Heart right ventricle (tissue), 16 donors: ENCODE data around the gene CALML5. TPM values are rescaled to one million over a fixed set of nuclear protein-coding genes. Genes with fewer than 3 reads are reported as not detected.

Source experiments
- ATAC-seq, 8 donors: fragments of 200-7000 bp; cut with Tn5 transposase; one replicate each; pipeline ENCODE4 v1.9.1; 2020; ENCODE audit warnings: mild to moderate bottlenecking in 8 of 8, moderate library complexity in 8 of 8, moderate number of reproducible peaks in 1 of 8
- DNase-seq, 2 donors: peaks; one replicate each; pipeline ENCODE4 v3.0.0-alpha.2; 2020
- H3K27ac ChIP-seq, 10 donors: fragments of 200-600 bp; sonication (generic) in 2 of 10; one replicate each; pipeline versions ENCODE4 v1.5.0 to v1.8.0; 2020 to 2022; ENCODE audit warnings: mild to moderate bottlenecking in 3 of 10
- H3K27me3 ChIP-seq, 7 donors: fragments of 200-600 bp; one replicate each; pipeline ENCODE4 v1.8.0; 2021 to 2022; ENCODE audit warnings: mild to moderate bottlenecking in 2 of 7
- H3K36me3 ChIP-seq, 9 donors: fragments of 200-600 bp; sonication (generic) in 1 of 9; one replicate each; pipeline versions ENCODE4 v1.5.0 to v1.8.0; 2020 to 2022; ENCODE audit warnings: mild to moderate bottlenecking in 2 of 9
- H3K4me1 ChIP-seq, 9 donors: fragments of 200-600 bp; sonication (generic) in 1 of 9; one replicate each; pipeline versions ENCODE4 v1.5.0 to v1.8.0; 2020 to 2022; ENCODE audit warnings: mild to moderate bottlenecking in 4 of 9
- H3K4me3 ChIP-seq, 10 donors: fragments of 200-600 bp; sonication (generic) in 2 of 10; one replicate each; pipeline versions ENCODE4 v1.5.0 to v1.8.0; 2020 to 2022; ENCODE audit warnings: mild to moderate bottlenecking in 7 of 10, moderate library complexity in 2 of 10
- H3K9me3 ChIP-seq, 11 donors: fragments of 200-600 bp in 10 of 11; sonication (generic) in 2 of 11; one replicate each; pipeline versions ENCODE4 v1.5.0 to v1.8.0; 2013 to 2022; ENCODE audit warnings: mild to moderate bottlenecking in 2 of 11, control low read depth in 1 of 11, moderate library complexity in 1 of 11
- WGBS, 2 donors: extraction: QIAGEN DNeasy Blood & Tissue Kit; methylation state at CpG; one replicate each; pipeline ENCODE4 v1.1.7; 2013; ENCODE audit warnings: inconsistent platforms in 1 of 2; 5-methylcytosine and 5-hydroxymethylcytosine counted together
- intact Hi-C, 10 donors: fragments of 100-400 bp; cut with DNase I; formaldehyde crosslinking; loops; one replicate each; pipeline versions ENCODE4 v1.11.1 to v1.14.2; 2022
- polyA plus RNA-seq, 2 donors: library from polyadenylated mRNA; stranded (reverse); fragments of 200-250 nt; gene quantifications; one replicate each; pipeline ENCODE4 v1.2.3, GENCODE V29; 2013
- total RNA-seq, 10 donors: library from RNA; stranded (reverse); fragmentation: NEBNext Ultra II Directional in 3 of 10; extraction: Animal tissue kit (Norgen Biotek cat#: 25700) in 3 of 10; gene quantifications; one replicate each; pipeline versions ENCODE4 v1.2.1 to v1.2.4, GENCODE V29; 2021 to 2023
- TF ChIP-seq, protein P1 (sequence below), 9 donors: fragments of 200-600 bp; sonication (generic) in 2 of 9; IDR thresholded peaks; one replicate each; pipeline versions ENCODE4 v1.5.0 to v1.8.0; 2021 to 2022; ENCODE audit warnings: antibody characterized with exemption in 9 of 9, mild to moderate bottlenecking in 5 of 9, moderate library complexity in 1 of 9
- donor health status: Arrhythmogenic right ventricular cardiomyopathy.
- donor health status: ischemic (EF 13 %, LVEDD 7.1; RV severe dilation, severe dysfunction).
- donor health status: healthy with polysubstance abuse.
- donor health status: DM: no; HTN: yes; CAD: no.
- donor health status: DM: no; HTN: no; CAD: no.
- donor health status: ischemic (EF 25% LVEDD 6.9; RV normal size, moderate dysfunction).
- donor health status: ischemic (EF 25% LVEDD 5.7; RV mildly dilated, moderate dysfunction).
- donor health status: healthy.
- donor health status: DM: yes; HTN: yes; CAD: no.
- donor health status: Ischemic cardiomyopathy.
- donor health status: ischemic (EF 35%, LVEDD 5.7; RV mildly dilated, moderate dysfunction).
- donor health status: nonischemic (EF 11% LVEDD 7.7; RV severe dilation, severe dysfunction).
- donor health status: DM: yes; HTN: yes; CAD: no.
- donor health status: PGD.
- donor health status: ischemic (EF 29% LVEDD 5.4; RV normal size, mild dysfunction).
- donor health status: nonischemic (EF 23%, LVEDD 6.1; RV moderate dilation, normal function).

The CALML5 gene
- total and polyA plus RNA-seq, 12 donors: not detected

DNA sequence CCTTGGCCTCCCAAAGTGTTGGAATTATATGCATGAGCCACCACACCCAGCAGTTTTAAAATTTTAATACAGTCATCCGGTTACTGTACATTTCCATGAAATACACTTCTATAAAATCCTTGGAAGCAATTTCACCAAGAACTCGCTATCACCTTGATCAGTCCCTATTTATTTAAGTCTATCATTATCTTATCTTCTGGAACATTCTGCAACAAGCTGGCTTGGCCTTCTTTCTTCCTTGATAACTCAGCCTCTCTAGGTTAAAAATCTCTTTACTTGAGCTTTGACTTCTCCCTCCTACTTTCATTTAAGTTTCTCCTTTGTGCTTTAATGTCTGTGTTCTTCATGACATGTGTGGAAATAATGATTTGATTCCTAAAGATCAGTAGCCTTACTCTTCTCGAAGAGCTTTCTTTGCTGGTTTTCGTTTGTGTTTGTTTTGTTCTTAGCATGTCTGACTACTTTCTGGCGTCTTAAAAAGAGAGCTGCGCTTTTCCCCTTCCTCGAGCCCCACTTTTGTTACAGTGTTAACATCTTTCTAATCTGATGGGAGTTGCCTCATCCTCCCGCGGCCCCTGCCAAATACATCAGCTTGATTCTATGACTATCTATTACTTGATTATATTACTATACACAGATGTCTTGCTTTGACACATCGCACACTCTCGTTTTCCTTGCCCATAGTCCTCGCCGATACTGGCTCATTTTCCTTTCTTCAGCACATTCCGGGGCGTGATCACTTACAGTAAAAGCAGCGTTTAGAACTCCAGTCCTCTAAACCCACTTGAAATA lies 11.1 kb upstream of the CALML5 start:
- TF ChIP-seq, protein P1, sequence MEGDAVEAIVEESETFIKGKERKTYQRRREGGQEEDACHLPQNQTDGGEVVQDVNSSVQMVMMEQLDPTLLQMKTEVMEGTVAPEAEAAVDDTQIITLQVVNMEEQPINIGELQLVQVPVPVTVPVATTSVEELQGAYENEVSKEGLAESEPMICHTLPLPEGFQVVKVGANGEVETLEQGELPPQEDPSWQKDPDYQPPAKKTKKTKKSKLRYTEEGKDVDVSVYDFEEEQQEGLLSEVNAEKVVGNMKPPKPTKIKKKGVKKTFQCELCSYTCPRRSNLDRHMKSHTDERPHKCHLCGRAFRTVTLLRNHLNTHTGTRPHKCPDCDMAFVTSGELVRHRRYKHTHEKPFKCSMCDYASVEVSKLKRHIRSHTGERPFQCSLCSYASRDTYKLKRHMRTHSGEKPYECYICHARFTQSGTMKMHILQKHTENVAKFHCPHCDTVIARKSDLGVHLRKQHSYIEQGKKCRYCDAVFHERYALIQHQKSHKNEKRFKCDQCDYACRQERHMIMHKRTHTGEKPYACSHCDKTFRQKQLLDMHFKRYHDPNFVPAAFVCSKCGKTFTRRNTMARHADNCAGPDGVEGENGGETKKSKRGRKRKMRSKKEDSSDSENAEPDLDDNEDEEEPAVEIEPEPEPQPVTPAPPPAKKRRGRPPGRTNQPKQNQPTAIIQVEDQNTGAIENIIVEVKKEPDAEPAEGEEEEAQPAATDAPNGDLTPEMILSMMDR (IDR thresholded peaks at IDR 0.05): no peak
- Histone ChIP-seq H3K9me3 (no peaks in the 10 kb centered on the region), H3K27me3 (peaks cover 0 to 12% (median 0%) of the 10 kb centered on the region in 7 donors), H3K4me3 (no peak overlapping the region), H3K27ac (no peak overlapping the region), H3K36me3 (no peaks in the 10 kb centered on the region), H3K4me1 (no peaks in the 10 kb centered on the region)
- intact Hi-C loops: no loop called here
- 78 to 79% methylated on average over 16 of the region's 16 CpGs for WGBS, 2 donors
- DNase-seq: no peak
- ATAC-seq: no peak

DNA sequence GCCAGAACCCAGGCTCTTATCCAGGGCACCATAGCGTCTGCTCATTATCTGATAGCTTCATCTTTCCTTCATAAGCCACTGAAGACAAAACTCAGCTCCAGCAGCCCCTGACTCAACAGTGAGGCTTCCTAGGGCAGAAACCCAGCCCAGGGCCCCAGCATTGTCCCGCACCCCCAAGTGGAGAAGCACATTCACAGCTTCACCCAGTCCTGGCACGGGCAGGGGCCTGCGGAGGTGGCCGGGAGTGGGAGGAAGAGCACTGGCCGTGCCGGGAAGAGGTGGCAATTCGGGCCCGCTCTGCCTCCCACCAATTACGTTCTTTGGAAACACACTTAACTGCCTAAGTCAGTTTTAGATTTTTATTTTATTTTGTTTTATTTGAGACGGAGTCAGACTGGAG lies 10.3 kb upstream of the CALML5 start:
- ATAC-seq: no peak
- WGBS, 2 donors: 95 to 97% methylated on average over 11 of the region's 11 CpGs
- DNase-seq: no peak
- Histone ChIP-seq H3K27ac (no peak overlapping the region), H3K4me3 (no peak overlapping the region), H3K36me3 (no peaks in the 10 kb centered on the region), H3K9me3 (no peaks in the 10 kb centered on the region), H3K4me1 (no peaks in the 10 kb centered on the region), H3K27me3 (peaks cover 0 to 12% (median 0%) of the 10 kb centered on the region in 7 donors)
- intact Hi-C loops: no loop called here
- TF ChIP-seq, protein P1 (IDR thresholded peaks at IDR 0.05): no peak

DNA sequence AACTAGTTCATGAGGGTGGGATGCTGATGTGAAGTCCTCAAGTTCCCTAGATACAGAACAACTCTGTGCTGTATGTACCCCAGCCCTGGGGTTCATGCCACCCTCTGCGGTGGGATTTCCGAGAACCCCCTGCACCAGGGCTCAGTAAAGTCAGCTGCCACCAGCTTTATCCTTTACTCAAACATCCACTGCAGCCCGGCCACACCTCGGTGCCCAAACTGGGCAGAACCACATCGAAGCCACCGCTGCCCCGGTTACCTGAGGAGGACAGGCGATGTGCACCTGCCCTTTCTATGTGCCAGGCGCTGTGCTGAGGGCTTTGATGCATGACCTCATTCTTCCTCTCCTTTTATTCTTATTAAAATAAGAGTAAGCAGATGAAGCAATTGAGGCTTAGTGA lies 9.9 kb upstream of the CALML5 start:
- no peaks in the 10 kb centered on the region for H3K36me3 ChIP-seq
- intact Hi-C loops: no loop called here
- TF ChIP-seq, protein P1 (IDR thresholded peaks at IDR 0.05): no peak
- no peaks in the 10 kb centered on the region for H3K4me1 ChIP-seq
- no peaks in the 10 kb centered on the region for H3K9me3 ChIP-seq
- 95 to 97% methylated on average over 9 of the region's 9 CpGs for WGBS, 2 donors
- ATAC-seq: no peak
- no peak overlapping the region for H3K27ac ChIP-seq
- no peak overlapping the region for H3K4me3 ChIP-seq
- H3K27me3 ChIP-seq: peaks cover 0 to 12% (median 0%) of the 10 kb centered on the region in 7 donors
- no peak for DNase-seq

DNA sequence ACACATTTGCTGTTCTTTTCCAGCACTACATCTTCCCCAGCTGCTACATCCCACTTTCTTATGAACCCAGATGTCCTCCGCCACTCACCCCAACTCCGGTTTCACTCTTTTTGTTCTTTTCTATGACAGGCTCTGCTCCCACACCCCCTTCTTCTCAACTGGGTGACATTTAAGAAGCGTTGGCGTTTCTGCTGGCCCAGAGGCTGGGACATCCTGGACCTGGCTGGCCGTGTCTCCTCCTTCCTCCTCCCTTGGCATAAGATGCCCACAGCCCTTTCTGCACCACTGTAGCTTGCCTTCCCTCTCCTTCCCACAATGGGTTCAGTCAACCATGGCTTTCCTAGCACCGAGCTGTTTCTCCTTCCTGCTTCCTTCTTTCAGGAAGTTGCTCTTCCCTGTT lies 9.4 kb upstream of the CALML5 start:
- 92 to 95% methylated on average over 6 of the region's 6 CpGs for WGBS, 2 donors
- H3K36me3 ChIP-seq: no peaks in the 10 kb centered on the region
- H3K4me3 ChIP-seq: no peak overlapping the region
- H3K27ac ChIP-seq: no peak overlapping the region
- DNase-seq (no peak), ATAC-seq (no peak)
- peaks cover 0 to 12% (median 0%) of the 10 kb centered on the region in 7 donors for H3K27me3 ChIP-seq
- no peaks in the 10 kb centered on the region for H3K9me3 ChIP-seq
- TF ChIP-seq, protein P1 (IDR thresholded peaks at IDR 0.05): no peak
- intact Hi-C loops: no loop called here
- no peaks in the 10 kb centered on the region for H3K4me1 ChIP-seq
